Neural progenitor cell (in vitro differentiated cells): ENCODE data around the gene TMIE. TPM values are rescaled to one million over a fixed set of nuclear protein-coding genes. Genes with fewer than 3 reads are reported as not detected.
A peak's percentile ranks its signal among the peaks of the same experiment; 100 is the strongest.

Experiments used
- DNase-seq: peaks from one replicate; pipeline ENCODE4 v3.0.0-alpha.2; 2016; ENCODE audit warnings: low spot score
- H2AFZ ChIP-seq: fragments of 200-600 bp; sonication (generic); replicated peaks from 2 replicates; pipeline ENCODE4 v1.6.1; 2016; ENCODE audit warnings: antibody characterized with exemption
- H3F3A ChIP-seq: fragments of 200-600 bp; sonication (generic); 2 replicates; pipeline ENCODE4 v1.6.1; 2016; ENCODE audit warnings: antibody characterized with exemption, low read depth
- H3K27ac ChIP-seq: fragments of 200-600 bp; sonication (generic); 2 replicates; pipeline ENCODE4 v1.5.1; 2016; ENCODE audit warnings: mild to moderate bottlenecking
- H3K27me3 ChIP-seq: fragments of 200-600 bp; sonication (generic); 2 replicates; pipeline ENCODE4 v1.6.1; 2016; ENCODE audit warnings: mild to moderate bottlenecking, moderate library complexity
- H3K36me3 ChIP-seq: fragments of 200-600 bp; sonication (generic); 2 replicates; pipeline ENCODE4 v1.5.1; 2016
- H3K4me1 ChIP-seq: fragments of 200-600 bp; sonication (generic); 2 replicates; pipeline ENCODE4 v1.6.1; 2016; ENCODE audit warnings: mixed run types
- H3K4me2 ChIP-seq: fragments of 200-600 bp; sonication (generic); 2 replicates; pipeline ENCODE4 v1.6.1; 2016
- H3K4me3 ChIP-seq: fragments of 200-600 bp; sonication (generic); 2 replicates; pipeline ENCODE4 v1.5.1; 2016
- H3K79me2 ChIP-seq: fragments of 200-600 bp; sonication (generic); 2 replicates; pipeline ENCODE4 v1.6.1; 2016; ENCODE audit warnings: low read depth
- H3K9ac ChIP-seq: fragments of 200-600 bp; sonication (generic); 2 replicates; pipeline ENCODE4 v1.6.1; 2016
- H3K9me3 ChIP-seq: fragments of 200-600 bp; sonication (generic); 2 replicates; pipeline ENCODE4 v1.5.1; 2016; ENCODE audit warnings: low read depth
- H4K20me1 ChIP-seq: fragments of 200-600 bp; sonication (generic); 2 replicates; pipeline ENCODE4 v1.6.1; 2016; ENCODE audit warnings: low read depth
- H3K27ac Mint-ChIP-seq: 3 replicates; pipeline ENCODE4 v1.8.0; 2021; ENCODE audit warnings: mixed read lengths
- H3K27me3 Mint-ChIP-seq: 2 replicates; pipeline ENCODE4 v1.8.0; 2022; ENCODE audit warnings: low read depth, mild to moderate bottlenecking, inconsistent platforms, moderate library complexity, mixed read lengths; ENCODE audit not compliant: insufficient read depth
- H3K36me3 Mint-ChIP-seq: 3 replicates; pipeline ENCODE4 v1.8.0; 2021; ENCODE audit warnings: mixed read lengths
- H3K4me1 Mint-ChIP-seq: 3 replicates; pipeline ENCODE4 v1.8.0; 2021; ENCODE audit warnings: mixed read lengths
- H3K4me3 Mint-ChIP-seq: 3 replicates; pipeline ENCODE4 v1.8.0; 2021; ENCODE audit warnings: mild to moderate bottlenecking, moderate library complexity, mixed read lengths
- H3K9me3 Mint-ChIP-seq: 3 replicates; pipeline ENCODE4 v1.8.0; 2020; ENCODE audit warnings: mixed read lengths
- EZH2 ChIP-seq: fragments of 200-600 bp; sonication (generic); IDR thresholded peaks from 2 replicates; pipeline ENCODE4 v1.6.1; 2017; ENCODE audit warnings: antibody characterized with exemption, mild to moderate bottlenecking, moderate library complexity
- EZH2phosphoT487 ChIP-seq: fragments of 200-600 bp; sonication (generic); IDR thresholded peaks from 2 replicates; pipeline ENCODE4 v1.6.1; 2017; ENCODE audit warnings: antibody characterized with exemption
- total RNA-seq: library from RNA; depleted of rRNA; stranded (reverse); fragments of >200 nt; gene quantifications from 2 replicates; pipeline ENCODE4 v1.2.3, GENCODE V29; 2015; ENCODE audit warnings: low replicate concordance
- TF ChIP-seq, protein P1 (sequence below): fragments of 200-600 bp; sonication (generic); IDR thresholded peaks from 2 replicates; pipeline ENCODE4 v1.5.1; 2017; ENCODE audit warnings: antibody characterized with exemption, mild to moderate bottlenecking

Gene TMIE
- total RNA-seq, 1 donor from 2014 or later, result not detected

DNA sequence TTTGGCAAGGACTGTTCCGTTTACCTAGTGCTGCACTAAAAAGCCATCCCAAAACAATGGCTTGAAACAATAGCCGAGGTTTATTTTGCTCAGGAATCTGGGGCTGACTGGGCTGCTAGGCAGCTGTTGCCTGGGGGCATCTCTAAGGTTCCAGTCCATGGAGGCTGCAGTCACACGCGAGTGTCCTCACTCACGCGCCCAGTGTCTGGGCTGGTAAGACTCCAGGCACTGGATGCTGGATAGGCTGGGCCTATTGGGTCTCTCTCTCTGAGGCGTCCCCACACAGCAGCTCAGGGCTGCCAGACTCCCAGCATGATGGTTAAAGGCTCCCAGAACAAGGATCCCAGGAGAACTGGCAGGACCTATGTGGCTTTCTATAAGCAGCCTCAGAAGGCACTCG lies 41.9 kb upstream of the TMIE start:
- peak; percentile 55 for DNase-seq
- Histone ChIP-seq H3K27ac (no peak overlapping the region), H3K9me3 (no peaks in the 10 kb centered on the region), H3K79me2 (no peaks in the 10 kb centered on the region), H3K9ac (no peak overlapping the region), H3K4me2 (peak overlapping the region; percentile 27), H3K36me3 (no peaks in the 10 kb centered on the region), H4K20me1 (no peaks in the 10 kb centered on the region), H3F3A (peaks cover 11% of the 10 kb centered on the region), H3K4me1 (peaks cover 58% of the 10 kb centered on the region), H3K4me3 (no peak overlapping the region), H2AFZ (peak overlapping the region; percentile 30), H3K27me3 (no peaks in the 10 kb centered on the region)
- no peaks in the 10 kb centered on the region for H3K9me3 Mint-ChIP-seq
- H3K36me3 Mint-ChIP-seq, result no peaks in the 10 kb centered on the region
- H3K27ac Mint-ChIP-seq, result peak overlapping the region; percentile 48
- TF ChIP-seq, protein P1, sequence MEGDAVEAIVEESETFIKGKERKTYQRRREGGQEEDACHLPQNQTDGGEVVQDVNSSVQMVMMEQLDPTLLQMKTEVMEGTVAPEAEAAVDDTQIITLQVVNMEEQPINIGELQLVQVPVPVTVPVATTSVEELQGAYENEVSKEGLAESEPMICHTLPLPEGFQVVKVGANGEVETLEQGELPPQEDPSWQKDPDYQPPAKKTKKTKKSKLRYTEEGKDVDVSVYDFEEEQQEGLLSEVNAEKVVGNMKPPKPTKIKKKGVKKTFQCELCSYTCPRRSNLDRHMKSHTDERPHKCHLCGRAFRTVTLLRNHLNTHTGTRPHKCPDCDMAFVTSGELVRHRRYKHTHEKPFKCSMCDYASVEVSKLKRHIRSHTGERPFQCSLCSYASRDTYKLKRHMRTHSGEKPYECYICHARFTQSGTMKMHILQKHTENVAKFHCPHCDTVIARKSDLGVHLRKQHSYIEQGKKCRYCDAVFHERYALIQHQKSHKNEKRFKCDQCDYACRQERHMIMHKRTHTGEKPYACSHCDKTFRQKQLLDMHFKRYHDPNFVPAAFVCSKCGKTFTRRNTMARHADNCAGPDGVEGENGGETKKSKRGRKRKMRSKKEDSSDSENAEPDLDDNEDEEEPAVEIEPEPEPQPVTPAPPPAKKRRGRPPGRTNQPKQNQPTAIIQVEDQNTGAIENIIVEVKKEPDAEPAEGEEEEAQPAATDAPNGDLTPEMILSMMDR, result no peak
- no peak for TF ChIP-seq EZH2
- TF ChIP-seq EZH2phosphoT487, result no peak
- peaks cover 52% of the 10 kb centered on the region for H3K4me1 Mint-ChIP-seq
- H3K4me3 Mint-ChIP-seq, result no peak overlapping the region
- H3K27me3 Mint-ChIP-seq, result peaks cover 14% of the 10 kb centered on the region

DNA sequence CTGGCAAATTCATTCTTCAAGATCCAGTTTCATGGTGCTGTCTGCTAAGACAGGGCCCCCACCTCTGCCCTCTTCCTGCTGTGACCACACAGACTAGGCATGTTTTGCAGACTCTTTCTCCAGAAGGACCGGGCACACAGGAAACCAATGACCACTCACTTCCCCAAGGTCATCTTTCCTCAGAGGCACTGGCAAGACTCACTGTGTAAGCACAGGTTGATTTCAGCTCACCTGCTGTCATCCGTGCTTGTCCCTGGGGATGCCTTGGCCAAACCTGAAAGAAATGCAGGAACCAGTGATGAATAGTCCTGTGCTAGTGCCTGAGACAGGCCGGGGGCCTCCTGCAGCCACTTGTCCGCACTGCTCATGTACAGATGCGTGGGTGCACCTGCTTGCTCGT lies 41.2 kb upstream of the TMIE start:
- no peak overlapping the region for H3K9ac ChIP-seq
- no peaks in the 10 kb centered on the region for H3K27me3 ChIP-seq
- H3K79me2 ChIP-seq, result no peaks in the 10 kb centered on the region
- no peaks in the 10 kb centered on the region for H3K9me3 ChIP-seq
- H3K27ac Mint-ChIP-seq, result peak overlapping the region; percentile 48
- H3K27me3 Mint-ChIP-seq, result peaks cover 14% of the 10 kb centered on the region
- no peaks in the 10 kb centered on the region for H3K9me3 Mint-ChIP-seq
- no peaks in the 10 kb centered on the region for H3K36me3 ChIP-seq
- no peak overlapping the region for H3K4me2 ChIP-seq
- H3K4me1 ChIP-seq, result peaks cover 58% of the 10 kb centered on the region
- no peak overlapping the region for H3K27ac ChIP-seq
- H3K36me3 Mint-ChIP-seq, result no peaks in the 10 kb centered on the region
- peaks cover 11% of the 10 kb centered on the region for H3F3A ChIP-seq
- no peak overlapping the region for H2AFZ ChIP-seq
- no peak overlapping the region for H3K4me3 Mint-ChIP-seq
- TF ChIP-seq EZH2phosphoT487, result no peak
- no peak for TF ChIP-seq EZH2
- TF ChIP-seq, protein P1, result no peak
- H3K4me3 ChIP-seq, result no peak overlapping the region
- H4K20me1 ChIP-seq, result no peaks in the 10 kb centered on the region
- no peak for DNase-seq
- peaks cover 52% of the 10 kb centered on the region for H3K4me1 Mint-ChIP-seq

DNA sequence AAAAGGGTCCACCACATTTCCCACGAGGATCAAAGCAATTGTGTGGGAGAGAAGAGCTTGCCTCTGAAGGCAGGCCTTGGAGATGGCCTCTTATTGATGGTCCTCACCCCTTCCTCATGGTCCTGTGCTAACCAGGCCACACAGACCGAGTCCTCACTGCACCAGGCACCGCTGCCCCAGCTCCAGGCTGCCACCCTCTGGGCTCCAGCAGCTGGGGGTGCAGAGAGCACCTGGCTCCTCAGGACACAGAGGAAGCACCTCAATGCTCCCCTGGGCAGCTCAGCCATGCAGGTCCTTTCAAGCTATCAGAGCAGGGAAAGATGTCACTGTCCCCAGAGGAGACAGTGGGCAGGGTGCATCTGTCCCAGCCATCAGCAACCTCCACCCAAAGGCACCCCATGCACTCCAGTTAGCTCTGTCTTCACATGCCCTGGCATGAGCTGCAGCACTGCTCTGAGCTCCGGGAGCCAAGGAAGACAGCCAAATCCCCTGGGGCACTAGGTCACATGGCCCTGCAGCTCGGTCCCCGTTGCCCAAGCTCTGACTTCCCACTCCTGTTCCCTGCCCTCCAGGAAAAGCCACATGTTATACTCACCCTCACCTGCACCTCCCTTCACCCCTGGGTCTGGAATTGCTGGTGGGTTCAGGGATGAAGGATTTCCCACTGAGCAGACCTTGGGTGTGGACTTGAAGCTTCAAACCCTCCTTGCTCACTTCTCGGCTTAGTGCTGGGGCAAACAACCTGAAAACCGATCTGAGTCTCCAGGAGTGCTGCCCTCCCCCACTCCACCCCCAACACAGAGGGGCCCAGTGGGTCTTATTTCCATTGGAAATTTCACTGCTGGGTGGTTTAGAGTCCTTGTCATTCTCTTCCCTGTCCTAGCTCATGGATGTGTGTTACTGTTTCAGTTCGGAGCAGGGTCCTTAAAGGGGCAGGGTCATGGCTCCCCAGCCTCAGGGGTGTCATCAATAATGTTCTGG lies 40.4 kb upstream of the TMIE start:
- no peaks in the 10 kb centered on the region for H3K36me3 Mint-ChIP-seq
- no peak overlapping the region for H3K4me3 Mint-ChIP-seq
- Histone ChIP-seq H3K4me3 (no peak overlapping the region), H3F3A (peaks cover 11% of the 10 kb centered on the region), H2AFZ (no peak overlapping the region), H3K27ac (no peak overlapping the region), H3K36me3 (no peaks in the 10 kb centered on the region), H3K9ac (no peak overlapping the region), H3K9me3 (no peaks in the 10 kb centered on the region), H3K27me3 (no peaks in the 10 kb centered on the region), H4K20me1 (no peaks in the 10 kb centered on the region), H3K4me1 (peaks cover 58% of the 10 kb centered on the region), H3K4me2 (no peak overlapping the region), H3K79me2 (no peaks in the 10 kb centered on the region)
- TF ChIP-seq, protein P1, result no peak
- no peak for TF ChIP-seq EZH2phosphoT487
- TF ChIP-seq EZH2, result no peak
- no peak for DNase-seq
- peaks cover 14% of the 10 kb centered on the region for H3K27me3 Mint-ChIP-seq
- no peak overlapping the region for H3K27ac Mint-ChIP-seq
- H3K4me1 Mint-ChIP-seq, result peaks cover 52% of the 10 kb centered on the region
- no peaks in the 10 kb centered on the region for H3K9me3 Mint-ChIP-seq
